GM18858 (cell line): ENCODE measurements around the gene MAPT.

Experiments used
- ATAC-seq: cut with Tn5 transposase; IDR thresholded peaks from one replicate; pipeline ENCODE4 v1.9.1; 2021; ENCODE audit not compliant: unreplicated experiment

MAPT gene

DNA sequence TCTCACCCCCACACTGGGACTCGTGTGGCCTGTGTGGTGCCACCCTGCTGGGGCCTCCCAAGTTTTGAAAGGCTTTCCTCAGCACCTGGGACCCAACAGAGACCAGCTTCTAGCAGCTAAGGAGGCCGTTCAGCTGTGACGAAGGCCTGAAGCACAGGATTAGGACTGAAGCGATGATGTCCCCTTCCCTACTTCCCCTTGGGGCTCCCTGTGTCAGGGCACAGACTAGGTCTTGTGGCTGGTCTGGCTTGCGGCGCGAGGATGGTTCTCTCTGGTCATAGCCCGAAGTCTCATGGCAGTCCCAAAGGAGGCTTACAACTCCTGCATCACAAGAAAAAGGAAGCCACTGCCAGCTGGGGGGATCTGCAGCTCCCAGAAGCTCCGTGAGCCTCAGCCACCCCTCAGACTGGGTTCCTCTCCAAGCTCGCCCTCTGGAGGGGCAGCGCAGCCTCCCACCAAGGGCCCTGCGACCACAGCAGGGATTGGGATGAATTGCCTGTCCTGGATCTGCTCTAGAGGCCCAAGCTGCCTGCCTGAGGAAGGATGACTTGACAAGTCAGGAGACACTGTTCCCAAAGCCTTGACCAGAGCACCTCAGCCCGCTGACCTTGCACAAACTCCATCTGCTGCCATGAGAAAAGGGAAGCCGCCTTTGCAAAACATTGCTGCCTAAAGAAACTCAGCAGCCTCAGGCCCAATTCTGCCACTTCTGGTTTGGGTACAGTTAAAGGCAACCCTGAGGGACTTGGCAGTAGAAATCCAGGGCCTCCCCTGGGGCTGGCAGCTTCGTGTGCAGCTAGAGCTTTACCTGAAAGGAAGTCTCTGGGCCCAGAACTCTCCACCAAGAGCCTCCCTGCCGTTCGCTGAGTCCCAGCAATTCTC lies 132.1 kb downstream of the MAPT start:
- no peak for ATAC-seq

DNA sequence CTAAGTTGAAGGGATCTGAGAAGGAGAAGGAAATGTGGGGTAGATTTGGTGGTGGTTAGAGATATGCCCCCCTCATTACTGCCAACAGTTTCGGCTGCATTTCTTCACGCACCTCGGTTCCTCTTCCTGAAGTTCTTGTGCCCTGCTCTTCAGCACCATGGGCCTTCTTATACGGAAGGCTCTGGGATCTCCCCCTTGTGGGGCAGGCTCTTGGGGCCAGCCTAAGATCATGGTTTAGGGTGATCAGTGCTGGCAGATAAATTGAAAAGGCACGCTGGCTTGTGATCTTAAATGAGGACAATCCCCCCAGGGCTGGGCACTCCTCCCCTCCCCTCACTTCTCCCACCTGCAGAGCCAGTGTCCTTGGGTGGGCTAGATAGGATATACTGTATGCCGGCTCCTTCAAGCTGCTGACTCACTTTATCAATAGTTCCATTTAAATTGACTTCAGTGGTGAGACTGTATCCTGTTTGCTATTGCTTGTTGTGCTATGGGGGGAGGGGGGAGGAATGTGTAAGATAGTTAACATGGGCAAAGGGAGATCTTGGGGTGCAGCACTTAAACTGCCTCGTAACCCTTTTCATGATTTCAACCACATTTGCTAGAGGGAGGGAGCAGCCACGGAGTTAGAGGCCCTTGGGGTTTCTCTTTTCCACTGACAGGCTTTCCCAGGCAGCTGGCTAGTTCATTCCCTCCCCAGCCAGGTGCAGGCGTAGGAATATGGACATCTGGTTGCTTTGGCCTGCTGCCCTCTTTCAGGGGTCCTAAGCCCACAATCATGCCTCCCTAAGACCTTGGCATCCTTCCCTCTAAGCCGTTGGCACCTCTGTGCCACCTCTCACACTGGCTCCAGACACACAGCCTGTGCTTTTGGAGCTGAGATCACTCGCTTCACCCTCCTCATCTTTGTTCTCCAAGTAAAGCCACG lies 133.0 kb downstream of the MAPT start:
- ATAC-seq: no peak

DNA sequence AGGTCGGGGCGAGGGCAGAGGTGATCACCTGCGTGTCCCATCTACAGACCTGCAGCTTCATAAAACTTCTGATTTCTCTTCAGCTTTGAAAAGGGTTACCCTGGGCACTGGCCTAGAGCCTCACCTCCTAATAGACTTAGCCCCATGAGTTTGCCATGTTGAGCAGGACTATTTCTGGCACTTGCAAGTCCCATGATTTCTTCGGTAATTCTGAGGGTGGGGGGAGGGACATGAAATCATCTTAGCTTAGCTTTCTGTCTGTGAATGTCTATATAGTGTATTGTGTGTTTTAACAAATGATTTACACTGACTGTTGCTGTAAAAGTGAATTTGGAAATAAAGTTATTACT lies 133.6 kb downstream of the MAPT start:
- ATAC-seq: no peak

- no peak for ATAC-seq
Measured at GRCh38 chr17:46028374-46028773, 134.0 kb downstream of the MAPT start.

GRCh38 chr17:46028981-46029565 lies 134.7 kb downstream of the MAPT start:
- ATAC-seq: no peak

GRCh38 chr17:46029627-46030026 lies 135.3 kb downstream of the MAPT start:
- ATAC-seq: no peak

GRCh38 chr17:46030752-46031151 lies 136.4 kb downstream of the MAPT start:
- ATAC-seq: no peak

DNA sequence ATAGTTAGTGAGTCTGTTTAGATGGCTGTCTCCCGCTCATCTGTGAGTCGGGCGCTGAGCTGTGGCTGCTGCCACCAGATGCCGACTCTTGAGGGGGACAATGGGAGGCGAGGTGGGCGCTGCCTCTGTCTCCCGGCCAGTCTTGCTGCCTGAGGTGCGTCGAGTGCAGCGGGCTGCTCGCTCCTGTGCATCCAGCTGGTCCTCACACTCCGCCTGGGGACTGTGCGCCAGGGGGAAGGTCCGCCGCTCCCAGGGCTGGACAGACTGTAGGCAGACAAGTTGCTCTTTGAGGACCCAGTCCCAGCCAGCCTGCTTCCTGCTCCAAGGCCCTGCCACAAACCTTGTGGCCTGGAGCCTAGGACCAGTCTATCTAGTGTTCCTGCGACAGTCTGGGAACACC lies 137.1 kb downstream of the MAPT start:
- ATAC-seq: no peak

DNA sequence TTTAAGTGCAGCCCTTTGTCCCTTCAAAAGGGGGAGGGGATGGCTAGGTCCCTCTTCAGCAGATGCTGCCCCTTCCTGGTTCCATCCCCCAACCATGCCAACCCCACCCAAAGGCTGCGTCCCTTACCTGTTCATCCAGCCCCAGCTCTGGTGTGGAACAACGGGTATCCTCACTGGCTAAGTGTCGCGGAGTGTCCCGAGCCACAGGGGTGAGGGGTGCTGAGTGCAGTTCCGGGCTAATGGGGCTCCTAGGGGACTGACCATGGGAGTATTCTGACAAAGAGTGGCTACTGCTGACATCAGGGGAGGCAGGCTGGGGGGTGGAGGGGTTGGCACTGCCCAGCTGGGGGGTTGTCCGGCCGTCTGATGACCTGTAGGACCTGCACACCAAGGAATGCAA lies 137.6 kb downstream of the MAPT start:
- no peak for ATAC-seq

DNA sequence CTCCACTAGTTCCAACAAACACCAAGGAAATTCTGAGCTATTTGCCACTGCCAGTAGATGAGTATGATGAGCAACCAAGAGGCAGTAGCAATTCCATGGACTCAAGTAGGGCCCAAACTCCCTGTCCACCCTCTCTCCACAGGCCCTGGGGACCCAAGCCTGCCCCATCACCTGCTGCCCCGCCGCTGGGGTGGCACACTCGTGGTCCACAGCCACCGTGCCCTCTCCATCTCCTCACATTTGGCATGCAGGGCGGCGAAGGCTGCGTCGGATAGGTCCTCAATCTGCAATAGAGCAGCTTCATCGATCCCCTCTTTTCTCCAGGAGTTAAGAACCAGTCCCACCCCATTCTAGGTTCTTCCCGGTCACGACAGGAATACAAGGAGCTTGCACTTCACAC lies 138.6 kb downstream of the MAPT start:
- no peak for ATAC-seq

- no peak for ATAC-seq
Measured at GRCh38 chr17:46033392-46033791, 139.0 kb downstream of the MAPT start.

GRCh38 chr17:46035112-46035818 lies 140.9 kb downstream of the MAPT start:
- no peak for ATAC-seq

DNA sequence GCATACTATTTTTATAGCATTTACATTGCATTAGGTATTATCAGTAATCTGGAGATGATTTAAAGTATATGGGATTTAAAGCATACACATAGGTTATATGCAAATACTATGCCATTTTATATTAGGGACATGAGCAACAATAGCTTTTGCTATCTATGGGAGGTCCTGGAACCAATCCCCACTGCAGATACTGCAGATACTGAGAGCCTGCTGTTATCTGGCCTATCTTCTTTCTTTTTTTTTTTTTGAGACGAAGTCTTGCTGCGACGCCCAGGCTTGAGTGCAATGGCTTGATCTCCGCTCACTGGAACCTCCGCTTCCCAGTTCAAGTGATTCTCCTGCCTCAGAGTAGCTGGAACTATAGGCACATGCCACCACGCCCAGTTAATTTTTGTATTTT lies 142.1 kb downstream of the MAPT start:
- no peak for ATAC-seq

GRCh38 chr17:46037722-46038255 lies 143.4 kb downstream of the MAPT start:
- ATAC-seq: no peak

- ATAC-seq: no peak
Measured at GRCh38 chr17:46038414-46038813, 144.1 kb downstream of the MAPT start.

GRCh38 chr17:46038937-46039336 lies 144.6 kb downstream of the MAPT start:
- ATAC-seq: no peak

DNA sequence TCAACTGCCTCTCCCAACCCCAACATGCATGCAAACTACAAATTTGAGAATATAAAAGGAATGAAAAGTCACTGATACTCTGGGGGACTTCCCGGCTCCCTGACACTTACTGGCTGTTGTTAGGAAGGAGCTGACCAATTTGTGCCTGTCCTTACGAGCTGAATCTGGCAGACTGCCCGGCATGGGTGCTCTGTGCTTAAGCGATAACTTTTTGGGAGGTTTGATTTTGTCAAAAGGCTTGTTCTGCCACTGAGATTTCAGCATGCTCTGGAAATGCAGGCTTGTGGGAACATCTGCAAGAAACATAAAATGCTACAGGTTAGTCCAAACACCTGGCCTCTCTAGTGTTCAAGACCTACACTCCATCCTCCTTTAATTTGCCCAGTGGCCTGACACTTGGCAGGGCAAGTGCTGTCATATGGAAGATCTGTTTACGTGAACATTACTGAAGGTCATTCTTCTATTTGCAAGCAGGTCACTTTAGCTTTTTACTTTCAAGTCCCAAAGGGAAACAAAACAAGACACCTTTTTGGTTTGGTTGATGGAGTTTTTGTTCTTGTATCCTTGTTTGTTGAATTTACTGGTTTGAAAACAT lies 145.3 kb downstream of the MAPT start:
- ATAC-seq: no peak

DNA sequence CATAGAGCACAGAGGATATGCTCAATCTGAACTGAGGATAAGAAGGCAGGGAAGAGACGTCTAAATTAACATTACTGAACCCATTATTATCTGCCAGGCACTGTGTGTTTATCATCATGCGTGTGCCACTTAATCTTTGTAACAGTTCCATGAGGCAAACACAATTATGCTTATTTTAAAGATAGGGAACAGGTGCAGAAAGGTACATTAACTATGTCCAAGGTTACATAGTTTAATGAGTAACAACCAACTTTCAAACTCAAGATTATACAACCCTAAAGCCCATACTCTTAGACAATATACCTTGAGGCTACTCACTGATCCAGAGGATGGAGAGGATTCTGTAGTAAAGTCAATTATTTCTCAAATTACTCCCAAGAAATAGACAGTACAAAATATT lies 147.9 kb downstream of the MAPT start:
- ATAC-seq: no peak

DNA sequence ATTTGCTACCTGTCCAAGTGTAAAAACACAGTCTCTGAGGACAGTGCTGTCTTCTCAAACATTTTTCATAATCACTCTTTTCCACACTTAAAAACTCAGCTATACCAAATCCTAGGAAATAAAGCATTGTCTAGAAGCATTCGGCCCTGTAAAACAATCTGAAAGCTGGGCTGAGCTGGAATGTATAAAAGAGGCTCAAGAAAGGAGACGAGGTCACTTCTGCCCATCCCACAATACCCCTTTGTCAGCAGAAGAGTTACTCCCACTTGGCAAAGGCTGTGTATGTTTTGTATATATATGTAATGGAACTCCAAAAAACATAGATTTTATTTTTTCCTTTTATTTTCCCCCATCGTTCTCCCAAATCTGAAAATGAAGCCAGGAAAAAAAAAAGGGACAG lies 148.6 kb downstream of the MAPT start:
- ATAC-seq: no peak

- no peak for ATAC-seq
Measured at GRCh38 chr17:46043606-46044005, 149.3 kb downstream of the MAPT start.
